Right kidney (tissue), 9 donors: ENCODE measurements around the gene LUZP2.

Source experiments
- DNase-seq: peaks from one replicate; pipeline ENCODE4 v3.0.0-alpha.2; 2016
- long read RNA-seq, 8 donors: transcript quantifications; one replicate each; lab custom pipeline, GENCODE V29; 2026

LUZP2 gene
- long read RNA-seq, donor 1: 0 reads
- long read RNA-seq, donor 2: 0 reads
- long read RNA-seq, donor 3: 0 reads
- long read RNA-seq, donor 4: 0 reads
- long read RNA-seq, donor 5, full-length matches to known transcripts: 1 of 1 reads
- long read RNA-seq, donor 5, partial matches to known transcripts: 0 of 1 reads
- long read RNA-seq, donor 5, other reads (novel, unspliced or antisense): 0 of 1 reads
- long read RNA-seq, donor 6, full-length matches to known transcripts: 1 of 1 reads
- long read RNA-seq, donor 6, partial matches to known transcripts: 0 of 1 reads
- long read RNA-seq, donor 6, other reads (novel, unspliced or antisense): 0 of 1 reads
- long read RNA-seq, donor 7, full-length matches to known transcripts: 1 of 1 reads
- long read RNA-seq, donor 7, partial matches to known transcripts: 0 of 1 reads
- long read RNA-seq, donor 7, other reads (novel, unspliced or antisense): 0 of 1 reads
- long read RNA-seq, donor 8: 0 reads

GRCh38 chr11:24496736-24497725 is at the start of gene LUZP2:
Gene LUZP2, plus strand, starts transcription at chr11:24497053.
- peak; percentile 83 for DNase-seq

GRCh38 chr11:24453129-24453718 is 43.6 kb upstream of the LUZP2 start:
- DNase-seq: no peak

GRCh38 chr11:24457985-24458384 is 38.9 kb upstream of the LUZP2 start:
- no peak for DNase-seq

GRCh38 chr11:24470431-24470830 is 26.4 kb upstream of the LUZP2 start:
- no peak for DNase-seq

DNA sequence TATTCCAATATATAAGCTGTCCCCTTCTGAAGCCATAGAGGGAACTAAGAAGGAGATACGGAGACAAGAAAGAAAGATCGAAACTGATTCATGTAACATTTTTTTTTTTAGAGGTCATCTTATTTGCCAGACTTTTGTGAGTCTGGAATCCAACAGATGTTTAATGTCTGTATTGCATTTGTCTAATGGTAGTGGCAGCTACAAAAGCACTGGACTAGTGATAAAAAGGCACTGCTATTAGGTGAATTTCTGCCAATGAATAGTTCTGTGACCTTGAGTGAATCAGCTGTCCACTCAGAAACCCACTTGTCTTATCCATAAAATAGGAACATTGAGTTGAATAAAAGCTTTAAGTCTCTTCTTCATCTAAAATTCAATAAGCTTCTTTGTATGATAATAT is 25.8 kb upstream of the LUZP2 start:
- DNase-seq: no peak

DNA sequence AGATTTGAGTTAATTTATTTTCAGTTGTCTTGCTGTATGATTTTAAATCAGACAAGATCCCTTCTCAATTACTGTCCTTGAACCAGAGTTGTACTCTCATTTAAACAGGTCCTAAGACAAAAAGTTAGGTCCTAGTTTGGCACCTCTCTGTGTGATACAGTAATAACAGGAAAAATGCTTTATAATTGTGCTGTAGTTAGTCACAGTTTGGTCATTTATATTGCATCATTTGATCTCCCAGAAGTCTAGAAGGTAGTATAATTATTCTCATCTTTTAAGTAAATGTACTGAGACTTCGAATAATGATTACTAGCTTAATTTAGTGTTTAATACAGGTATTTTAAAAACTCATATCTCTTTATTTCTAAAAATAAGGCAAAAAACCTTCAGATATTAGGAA is 18.1 kb upstream of the LUZP2 start:
- no peak for DNase-seq

DNA sequence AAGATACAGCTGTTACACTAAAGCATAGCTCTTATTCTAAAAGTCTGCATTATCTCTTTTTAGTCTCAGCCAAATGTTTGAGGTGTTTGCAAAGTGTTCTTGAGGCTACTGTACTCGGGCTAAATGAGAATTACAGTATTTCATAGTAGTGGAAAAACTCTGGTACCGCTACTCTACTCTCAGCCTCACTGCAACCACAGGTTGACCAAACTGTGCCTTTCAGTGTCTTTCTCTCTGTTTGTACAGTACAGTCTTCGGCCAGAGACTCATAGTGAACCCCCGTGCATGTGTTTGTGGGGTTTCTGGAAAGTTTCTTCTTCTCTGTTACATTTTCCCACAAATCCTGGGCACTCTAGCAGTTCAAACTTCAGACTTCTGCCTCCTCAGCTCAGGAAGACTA is 7.4 kb upstream of the LUZP2 start:
- no peak for DNase-seq

DNA sequence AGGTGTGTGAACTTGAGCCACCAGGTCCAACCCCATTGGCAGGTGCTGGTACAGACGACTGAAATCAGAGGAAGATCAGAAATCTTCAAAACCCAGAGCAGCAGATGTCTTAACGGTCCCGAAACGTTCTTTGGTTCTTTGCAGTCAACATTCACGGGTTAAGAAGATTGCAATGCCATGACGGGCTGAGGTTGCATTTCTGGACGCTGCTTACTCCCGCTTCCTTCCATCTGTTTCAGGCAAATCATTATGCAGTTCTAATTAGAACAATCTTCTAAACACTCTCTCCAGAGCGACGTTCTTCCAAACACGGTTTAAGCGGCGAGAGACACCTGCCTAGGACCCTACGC is 492 bp upstream of the LUZP2 start:
- no peak for DNase-seq

GRCh38 chr11:24497831-24498230 is 978 bp downstream of the LUZP2 start:
- no peak for DNase-seq

GRCh38 chr11:24502425-24502824 is 5.6 kb downstream of the LUZP2 start:
- DNase-seq: no peak

- no peak for DNase-seq
Measured at GRCh38 chr11:24509114-24509513, 12.3 kb downstream of the LUZP2 start.

DNA sequence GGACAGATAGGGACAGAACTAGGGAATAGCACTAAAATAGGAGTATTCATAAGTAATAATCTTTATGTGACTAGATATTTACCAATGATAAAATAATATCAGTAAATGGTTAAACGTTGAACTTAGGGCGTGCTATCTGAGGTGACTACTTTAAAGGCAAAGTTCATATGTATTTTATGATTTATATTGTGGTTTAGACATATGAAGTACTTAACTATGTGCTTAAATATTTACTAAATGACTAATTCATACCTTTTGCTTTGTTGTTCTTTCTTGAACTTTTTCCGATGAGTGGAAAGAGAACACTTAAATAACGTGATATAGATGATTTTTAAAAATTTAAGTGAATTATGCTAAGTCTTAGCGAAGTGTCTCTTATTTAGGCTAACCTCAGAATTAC is 14.7 kb downstream of the LUZP2 start:
- no peak for DNase-seq

DNA sequence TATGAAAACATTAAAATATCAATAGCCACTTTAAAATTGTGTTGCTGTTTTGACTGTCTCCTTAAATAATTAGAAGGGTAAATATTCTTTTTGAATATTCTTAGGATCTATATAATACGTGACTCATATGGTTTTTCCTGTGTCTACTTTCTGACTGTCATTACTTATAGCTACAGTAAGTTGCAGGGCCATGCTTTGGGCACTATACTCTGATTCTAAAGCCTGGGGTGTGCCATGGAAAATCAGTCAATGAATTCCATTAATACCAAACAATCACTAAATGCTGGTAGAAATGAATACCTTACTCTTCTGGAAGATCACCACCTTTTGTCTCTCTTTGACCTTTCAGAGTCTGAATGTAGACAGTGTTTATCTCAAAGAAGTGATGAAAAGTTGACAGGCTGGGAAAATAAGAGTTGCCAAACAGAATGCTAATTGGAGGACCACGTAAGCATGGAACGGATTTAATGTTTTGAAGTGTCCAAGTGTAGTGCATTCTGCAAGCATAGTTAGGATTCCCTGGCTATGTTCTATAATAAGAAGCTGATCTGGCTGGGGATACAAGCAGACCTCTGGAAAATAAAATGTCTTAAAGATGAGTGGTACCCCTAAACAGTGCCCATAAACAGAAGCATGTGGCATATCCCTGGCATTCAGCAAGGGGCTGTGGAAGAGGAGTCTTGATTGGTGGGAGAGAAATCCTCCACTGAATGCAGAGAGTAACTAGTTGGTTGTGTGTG is 16.8 kb downstream of the LUZP2 start:
- no peak for DNase-seq

DNA sequence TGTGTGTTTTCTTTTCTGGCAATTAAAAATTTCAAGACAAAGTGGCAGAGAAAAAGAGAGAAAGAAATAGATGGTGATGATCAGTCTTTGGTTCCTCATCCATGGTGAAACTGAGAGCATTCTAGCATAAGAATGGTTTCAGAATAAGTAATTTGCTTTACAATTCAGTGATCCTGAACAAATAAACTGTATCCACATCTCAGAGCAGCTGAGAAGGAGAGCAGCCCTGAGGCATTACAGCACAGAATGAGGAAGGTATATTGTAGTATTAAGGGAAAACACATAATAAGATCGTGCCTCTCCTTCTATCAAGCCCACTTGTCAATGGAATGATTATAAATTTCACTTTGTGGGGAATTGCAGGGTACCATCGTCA is 17.4 kb downstream of the LUZP2 start:
- DNase-seq: no peak

GRCh38 chr11:24515632-24516031 is 18.8 kb downstream of the LUZP2 start:
- no peak for DNase-seq

DNA sequence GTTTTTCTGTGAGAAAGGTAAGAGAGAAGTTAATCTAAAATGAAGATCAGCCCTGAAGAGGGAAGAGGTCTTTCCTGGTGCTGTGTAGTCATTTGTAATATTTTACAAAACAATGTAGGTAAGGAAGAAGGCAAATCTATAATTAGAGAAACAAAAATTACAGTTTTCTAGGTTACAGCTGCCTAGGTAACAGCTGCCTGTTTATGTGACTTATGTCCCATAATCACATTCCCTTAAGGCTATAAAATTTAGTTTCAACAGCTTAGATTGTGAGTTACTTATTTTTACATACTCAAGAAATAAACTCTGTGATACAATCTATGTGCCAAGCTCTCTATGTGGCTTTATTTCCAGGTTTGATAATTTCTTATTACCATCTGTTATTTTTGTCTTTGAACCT is 19.8 kb downstream of the LUZP2 start:
- no peak for DNase-seq

DNA sequence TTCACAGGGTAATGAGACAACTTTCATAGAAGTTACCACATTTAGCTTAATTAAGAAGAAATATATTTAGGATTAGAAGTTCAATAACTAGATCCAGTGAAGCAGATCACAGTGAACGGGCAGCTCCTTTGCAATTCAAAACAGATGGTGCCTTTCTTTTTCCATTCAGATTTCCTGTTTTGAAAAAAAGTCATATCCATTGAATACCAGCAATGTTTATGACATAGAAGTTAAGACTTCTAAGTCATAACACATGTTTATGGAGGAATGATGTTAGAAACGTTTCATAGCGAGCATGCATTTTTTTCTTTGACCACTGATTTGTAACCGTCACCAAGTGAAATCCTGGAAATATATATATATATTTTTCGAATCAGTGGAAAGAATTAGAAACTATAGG is 24.7 kb downstream of the LUZP2 start:
- no peak for DNase-seq

DNA sequence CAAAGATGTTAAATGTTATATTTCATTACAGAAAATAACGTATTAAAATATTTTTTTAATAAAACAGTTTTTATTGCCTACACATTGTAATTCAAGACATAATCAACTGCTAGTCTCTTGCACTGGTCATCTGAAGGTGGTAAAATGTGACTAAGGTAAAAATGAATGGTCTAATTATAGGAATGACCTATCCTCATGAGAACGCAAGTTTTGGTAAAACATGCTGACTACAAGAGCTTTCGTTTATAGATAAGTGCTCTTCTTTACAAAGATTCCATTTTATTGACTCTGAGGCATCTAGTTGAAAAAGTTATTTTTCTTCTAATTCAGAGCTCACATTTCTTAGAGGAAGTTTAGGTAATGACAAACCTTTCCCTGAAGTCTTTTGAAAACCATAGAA is 27.3 kb downstream of the LUZP2 start:
- DNase-seq: no peak

DNA sequence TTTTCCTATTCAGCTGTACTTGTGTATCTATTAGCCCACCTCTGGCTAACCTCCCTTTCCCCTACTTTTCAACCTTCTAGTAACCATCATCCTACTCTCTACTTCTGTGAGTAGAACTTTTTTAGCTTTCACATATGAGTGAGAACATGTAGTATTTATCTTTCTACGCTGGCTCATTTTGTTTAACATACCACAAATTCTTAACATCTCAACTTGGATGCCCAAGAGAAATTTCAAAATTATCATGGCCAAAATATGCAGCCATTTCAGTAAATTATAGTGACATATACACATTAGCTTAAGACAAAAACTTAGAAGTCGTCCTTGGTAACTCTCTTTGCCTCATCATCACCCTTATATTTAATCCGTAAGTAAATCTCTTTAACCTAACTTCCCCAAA is 34.7 kb downstream of the LUZP2 start:
- DNase-seq: no peak

DNA sequence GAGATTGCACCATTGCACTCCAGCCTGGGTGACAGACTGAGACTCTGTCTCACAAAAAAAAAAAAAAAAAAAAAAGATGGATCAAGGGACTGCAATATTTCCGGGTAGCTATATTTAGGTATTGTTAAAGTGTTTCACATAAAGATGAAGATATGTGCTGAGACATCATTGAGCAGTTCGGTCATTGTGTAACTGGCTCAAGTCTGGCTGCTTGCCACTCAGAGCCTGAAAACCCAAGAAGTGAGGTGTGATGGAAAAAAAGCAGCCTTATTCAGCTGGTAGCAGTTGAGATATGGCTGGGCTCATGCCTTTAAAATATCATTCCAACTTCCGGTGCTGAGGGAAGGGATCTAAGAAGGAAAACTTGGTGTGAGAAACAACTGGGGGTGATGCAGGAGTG is 46.9 kb downstream of the LUZP2 start:
- DNase-seq: no peak

DNA sequence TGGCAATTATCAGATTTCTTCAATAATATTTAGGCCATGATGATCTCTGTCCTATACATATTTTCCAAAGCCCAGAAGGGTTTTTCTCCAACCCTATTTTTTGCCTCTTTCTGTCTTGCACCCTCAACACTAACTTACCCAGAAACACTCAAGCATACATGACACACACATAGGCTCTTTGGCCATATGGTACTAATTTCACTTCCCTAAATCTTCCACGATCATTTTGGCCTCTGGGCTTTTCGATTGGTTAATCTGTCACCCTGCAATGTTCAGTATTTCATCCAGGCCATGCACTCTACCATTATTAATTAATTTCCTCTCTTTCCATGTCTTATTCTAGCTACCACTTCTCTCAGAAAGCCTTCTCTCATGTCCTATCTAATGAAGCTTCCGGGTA is 59.8 kb downstream of the LUZP2 start:
- no peak for DNase-seq

GRCh38 chr11:24559315-24559714 is 62.5 kb downstream of the LUZP2 start:
- no peak for DNase-seq
